Liver (tissue), 9 donors: ENCODE data around the gene SYNPO. TPM values are rescaled to one million over a fixed set of nuclear protein-coding genes. Genes with fewer than 3 reads are reported as not detected.

Experiments used
- DNase-seq: peaks from one replicate; pipeline ENCODE4 v3.0.0-alpha.2; 2017; ENCODE audit warnings: low spot score
- H3K27ac ChIP-seq, 2 donors: one replicate each; pipeline ENCODE4 v1.7.0; 2013; ENCODE audit warnings: inconsistent platforms in 2 of 2, low read length in 2 of 2, control low read depth in 1 of 2, low read depth in 1 of 2, mild to moderate bottlenecking in 1 of 2
- H3K27me3 ChIP-seq, 4 donors: one replicate each; pipeline versions ENCODE4 v1.6.1 to v1.7.0; 2013; ENCODE audit warnings: low read length in 3 of 4, inconsistent platforms in 1 of 4, mild to moderate bottlenecking in 1 of 4, moderate library complexity in 1 of 4; ENCODE audit not compliant: control insufficient read depth in 4 of 4, insufficient read depth in 4 of 4
- H3K36me3 ChIP-seq, 4 donors: one replicate each; pipeline versions ENCODE4 v1.6.1 to v1.7.0; 2013; ENCODE audit warnings: low read length in 3 of 4, mild to moderate bottlenecking in 3 of 4, low read depth in 1 of 4, moderate library complexity in 1 of 4; ENCODE audit not compliant: control insufficient read depth in 4 of 4, insufficient read depth in 3 of 4
- H3K4me1 ChIP-seq, 4 donors: one replicate each; pipeline versions ENCODE4 v1.6.1 to v1.7.0; 2013; ENCODE audit warnings: low read length in 3 of 4, mild to moderate bottlenecking in 3 of 4, moderate library complexity in 1 of 4; ENCODE audit not compliant: control insufficient read depth in 4 of 4, insufficient read depth in 4 of 4
- H3K4me3 ChIP-seq, 3 donors: one replicate each; pipeline versions ENCODE4 v1.6.1 to v1.7.0; 2013; ENCODE audit warnings: low read length in 3 of 3, control low read depth in 1 of 3, low read depth in 1 of 3, mild to moderate bottlenecking in 1 of 3
- H3K9ac ChIP-seq, 2 donors: one replicate each; pipeline ENCODE4 v1.7.0; 2013; ENCODE audit warnings: low read length in 2 of 2, mild to moderate bottlenecking in 2 of 2, moderate library complexity in 2 of 2, control low read depth in 1 of 2, low read depth in 1 of 2
- H3K9me3 ChIP-seq, 4 donors: one replicate each; pipeline versions ENCODE4 v1.6.1 to v1.7.0; 2013; ENCODE audit warnings: low read length in 3 of 4; ENCODE audit not compliant: control insufficient read depth in 4 of 4
- EGR1 ChIP-seq, 2 donors: IDR thresholded peaks; 2 replicates each; pipeline ENCODE4 v1.6.1; 2016 to 2018; ENCODE audit warnings: antibody characterized with exemption in 2 of 2, low read depth in 2 of 2
- FOXA1 ChIP-seq: IDR thresholded peaks from 2 replicates; pipeline ENCODE4 v1.6.1; 2016; ENCODE audit warnings: antibody characterized with exemption
- FOXA2 ChIP-seq: IDR thresholded peaks from 2 replicates; pipeline ENCODE4 v1.6.1; 2016; ENCODE audit warnings: antibody characterized with exemption
- HNF4A ChIP-seq, 2 donors: conservative IDR thresholded peaks; 2 replicates each; pipeline ENCODE4 v1.6.1; 2016; ENCODE audit warnings: antibody characterized with exemption in 2 of 2, mild to moderate bottlenecking in 2 of 2
- JUND ChIP-seq, 2 donors: IDR thresholded peaks; 2 replicates each; pipeline ENCODE4 v1.6.1; 2016; ENCODE audit warnings: antibody characterized with exemption in 2 of 2
- NR2F2 ChIP-seq: IDR thresholded peaks from 2 replicates; pipeline ENCODE4 v1.6.1; 2016; ENCODE audit warnings: antibody characterized with exemption
- RAD21 ChIP-seq, 2 donors: IDR thresholded peaks; 2 replicates each; pipeline ENCODE4 v1.6.1; 2016; ENCODE audit warnings: antibody characterized with exemption in 2 of 2, mild to moderate bottlenecking in 2 of 2
- REST ChIP-seq: IDR thresholded peaks from 2 replicates; pipeline ENCODE4 v1.6.1; 2016; ENCODE audit warnings: antibody characterized with exemption, mild to moderate bottlenecking
- SP1 ChIP-seq: IDR thresholded peaks from 2 replicates; pipeline ENCODE4 v1.6.1; 2018; ENCODE audit warnings: antibody characterized with exemption, mild to moderate bottlenecking
- TAF1 ChIP-seq: conservative IDR thresholded peaks from 2 replicates; pipeline ENCODE4 v1.6.1; 2016; ENCODE audit warnings: antibody characterized with exemption, mild to moderate bottlenecking
- YY1 ChIP-seq: IDR thresholded peaks from 2 replicates; pipeline ENCODE4 v1.6.1; 2016; ENCODE audit warnings: antibody characterized with exemption, mild to moderate bottlenecking
- ZBTB33 ChIP-seq: IDR thresholded peaks from 2 replicates; pipeline ENCODE4 v1.6.1; 2016; ENCODE audit warnings: antibody characterized with exemption
- WGBS: extraction: QIAGEN DNeasy Blood & Tissue Kit; methylation state at CpG from one replicate; pipeline ENCODE4 v1.1.7; 2013; 5-methylcytosine and 5-hydroxymethylcytosine counted together
- polyA plus RNA-seq, 2 donors: library from polyadenylated mRNA; stranded (reverse) in 1 of 2; unstranded in 1 of 2; fragments of 200-250 nt in 1 of 2; fragments of >200 nt in 1 of 2; fragmentation: Nextera tagmentation in 1 of 2; extraction: Ambion mirVana in 1 of 2; gene quantifications; one replicate each; pipeline versions ENCODE4 v1.2.1 to v1.2.3, GENCODE V29; 2013 to 2015
- total RNA-seq, 2 donors: library from RNA; depleted of rRNA; stranded (reverse); fragments of >200 nt; gene quantifications; one replicate each; pipeline ENCODE4 v1.2.3, GENCODE V29; 2014
- TF ChIP-seq, protein P1 (sequence below): fragments of 150-350 bp; IDR thresholded peaks from 2 replicates; pipeline ENCODE4 v1.5.1; 2017; ENCODE audit warnings: improper control_type of control experiment, low read depth, low read length; ENCODE audit not compliant: missing input control
- donor health status: healthy.
- donor health status: healthy.
- donor health status: healthy.
- donor health status: healthy.
- donor health status: healthy.

The SYNPO gene
- total and polyA plus RNA-seq, 4 donors = 1.1 to 36.6 (median 10.7) TPM

- TF ChIP-seq REST = no peak
Observed at GRCh38 chr5:150593996-150594395, 46.5 kb upstream of the SYNPO start (continued).

DNA sequence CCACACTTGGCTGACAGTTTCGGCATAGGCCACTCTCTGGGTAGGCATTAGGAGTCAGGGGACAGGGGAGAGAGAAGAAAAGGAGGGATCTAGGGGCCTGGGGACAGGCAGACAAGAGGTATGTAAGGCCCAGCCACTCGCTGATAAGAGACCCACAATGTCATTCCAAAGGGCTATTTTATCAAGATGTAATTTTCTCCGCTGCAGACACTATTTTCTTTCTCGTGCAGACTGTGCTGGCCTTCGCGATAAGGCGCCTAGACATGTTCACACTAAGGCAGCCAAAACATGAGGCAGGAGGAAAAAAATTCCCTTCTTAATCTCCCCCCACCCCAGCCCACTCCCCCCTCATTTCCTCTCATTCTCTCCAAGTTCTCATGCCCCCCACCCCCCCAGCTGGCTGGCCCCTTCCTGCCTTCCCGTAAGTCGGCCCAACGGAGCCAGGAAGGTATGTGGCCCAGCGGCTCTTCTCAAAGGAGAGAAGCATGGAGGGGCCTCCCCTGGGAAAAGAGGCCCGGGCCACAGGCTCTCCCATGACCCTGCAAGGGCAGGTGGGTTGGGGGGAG, 44.9 kb upstream of the SYNPO start:
- DNase-seq = no peak
- WGBS = 66% methylated on average over 12 of the region's 12 CpGs
- Histone ChIP-seq H3K27ac (no peak overlapping the region), H3K4me1 (peaks cover 3 to 22% (median 17%) of the 10 kb centered on the region in 4 donors), H3K9ac (no peak overlapping the region), H3K9me3 (no peaks in the 10 kb centered on the region), H3K27me3 (no peaks in the 10 kb centered on the region), H3K4me3 (no peak overlapping the region), H3K36me3 (no peaks in the 10 kb centered on the region)
- TF ChIP-seq ZBTB33 = no peak
- no peak for TF ChIP-seq FOXA2
- no peak for TF ChIP-seq SP1
- no peak for TF ChIP-seq NR2F2
- TF ChIP-seq RAD21 (IDR thresholded peaks at IDR 0.05) = no peak
- TF ChIP-seq HNF4A (conservative IDR thresholded peaks at IDR 0.05) = no peak
- no peak for TF ChIP-seq TAF1
- TF ChIP-seq YY1 = no peak
- no peak for TF ChIP-seq REST
- TF ChIP-seq JUND (IDR thresholded peaks at IDR 0.05) = no peak
- TF ChIP-seq FOXA1 = no peak
- no peak for TF ChIP-seq EGR1 (IDR thresholded peaks at IDR 0.05; ENCODE audit: low read depth in 2 of 2)
- TF ChIP-seq, protein P1, sequence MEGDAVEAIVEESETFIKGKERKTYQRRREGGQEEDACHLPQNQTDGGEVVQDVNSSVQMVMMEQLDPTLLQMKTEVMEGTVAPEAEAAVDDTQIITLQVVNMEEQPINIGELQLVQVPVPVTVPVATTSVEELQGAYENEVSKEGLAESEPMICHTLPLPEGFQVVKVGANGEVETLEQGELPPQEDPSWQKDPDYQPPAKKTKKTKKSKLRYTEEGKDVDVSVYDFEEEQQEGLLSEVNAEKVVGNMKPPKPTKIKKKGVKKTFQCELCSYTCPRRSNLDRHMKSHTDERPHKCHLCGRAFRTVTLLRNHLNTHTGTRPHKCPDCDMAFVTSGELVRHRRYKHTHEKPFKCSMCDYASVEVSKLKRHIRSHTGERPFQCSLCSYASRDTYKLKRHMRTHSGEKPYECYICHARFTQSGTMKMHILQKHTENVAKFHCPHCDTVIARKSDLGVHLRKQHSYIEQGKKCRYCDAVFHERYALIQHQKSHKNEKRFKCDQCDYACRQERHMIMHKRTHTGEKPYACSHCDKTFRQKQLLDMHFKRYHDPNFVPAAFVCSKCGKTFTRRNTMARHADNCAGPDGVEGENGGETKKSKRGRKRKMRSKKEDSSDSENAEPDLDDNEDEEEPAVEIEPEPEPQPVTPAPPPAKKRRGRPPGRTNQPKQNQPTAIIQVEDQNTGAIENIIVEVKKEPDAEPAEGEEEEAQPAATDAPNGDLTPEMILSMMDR = no peak
